G401 (cell line): ENCODE results near the gene TNFRSF1B. TPM values are rescaled to one million over a fixed set of nuclear protein-coding genes. Genes with fewer than 3 reads are reported as not detected.

ENCODE experiments used
- DNase-seq: peaks from one replicate; pipeline ENCODE4 v3.0.0-alpha.2; 2015; ENCODE audit warnings: low spot score
- in situ Hi-C: cut with HindIII; loops from 2 replicates; pipeline ENCODE4 v1.10.0; 2016; ENCODE audit warnings: low sequenced_read_pairs, mixed read lengths
- total RNA-seq: library from RNA; depleted of rRNA; stranded (reverse); fragments of >200 nt; shearing (Covaris generic); gene quantifications from 2 replicates; pipeline ENCODE4 v1.2.3, GENCODE V29; 2014

The TNFRSF1B gene
- total RNA-seq, 1 experiment from 2014 or later = not detected

- in situ Hi-C loops = no loop called here
- DNase-seq = no peak
These were observed 26.2 kb upstream of the TNFRSF1B start for GRCh38 chr1:12140515-12141162.

DNA sequence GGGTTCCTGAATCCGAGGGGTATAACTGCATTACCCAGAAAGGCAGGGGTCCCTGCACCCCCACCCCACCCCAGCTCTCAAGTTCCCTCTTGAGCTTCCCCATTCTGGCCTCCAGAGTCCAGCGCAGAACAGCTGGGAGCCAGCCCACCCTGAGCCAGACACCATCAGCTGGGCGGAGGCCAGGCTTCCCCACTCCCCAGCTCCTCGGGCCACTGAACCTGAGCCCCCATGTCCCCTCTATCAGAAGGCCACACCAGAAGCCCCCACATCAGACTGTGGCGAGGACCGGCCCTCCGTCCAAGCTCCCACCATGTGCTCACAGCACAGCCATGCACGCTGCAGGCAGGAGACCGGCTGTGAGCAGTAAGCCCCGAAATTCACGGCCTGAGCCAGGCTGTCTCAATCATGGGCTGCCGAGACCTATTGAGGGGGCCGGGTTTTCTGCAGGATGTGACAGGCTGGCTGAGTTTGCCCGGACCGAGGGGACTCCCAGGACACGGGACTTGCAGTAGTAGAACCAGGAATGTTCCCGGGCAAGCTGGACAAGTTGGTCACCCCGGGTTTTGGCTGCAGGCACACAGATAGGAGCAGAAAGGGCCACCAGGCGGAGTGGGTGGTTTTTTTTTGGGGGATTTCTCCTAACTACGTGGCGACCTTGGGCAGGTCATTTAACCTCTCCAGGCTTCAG is 25.5 kb upstream of the TNFRSF1B start:
- in situ Hi-C loops = no loop called here
- no peak for DNase-seq

DNA sequence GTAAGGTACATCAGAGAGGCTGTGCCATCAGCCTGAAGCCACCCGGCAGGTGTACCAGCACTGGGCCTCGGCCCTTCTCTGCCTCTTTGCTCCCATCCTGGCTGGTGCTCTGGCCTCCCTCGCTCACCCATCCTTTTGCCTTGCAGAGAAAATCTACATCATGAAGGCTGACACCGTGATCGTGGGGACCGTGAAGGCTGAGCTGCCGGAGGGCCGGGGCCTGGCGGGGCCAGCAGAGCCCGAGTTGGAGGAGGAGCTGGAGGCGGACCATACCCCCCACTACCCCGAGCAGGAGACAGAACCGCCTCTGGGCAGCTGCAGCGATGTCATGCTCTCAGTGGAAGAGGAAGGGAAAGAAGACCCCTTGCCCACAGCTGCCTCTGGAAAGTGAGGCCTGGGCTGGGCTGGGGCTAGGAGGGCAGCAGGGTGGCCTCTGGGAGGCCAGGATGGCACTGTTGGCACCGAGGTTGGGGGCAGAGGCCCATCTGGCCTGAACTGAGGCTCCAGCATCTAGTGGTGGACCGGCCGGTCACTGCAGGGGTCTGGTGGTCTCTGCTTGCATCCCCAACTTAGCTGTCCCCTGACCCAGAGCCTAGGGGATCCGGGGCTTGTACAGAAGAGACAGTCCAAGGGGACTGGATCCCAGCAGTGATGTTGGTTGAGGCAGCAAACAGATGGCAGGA is 24.5 kb upstream of the TNFRSF1B start:
- DNase-seq = no peak
- in situ Hi-C loops = no loop called here

DNA sequence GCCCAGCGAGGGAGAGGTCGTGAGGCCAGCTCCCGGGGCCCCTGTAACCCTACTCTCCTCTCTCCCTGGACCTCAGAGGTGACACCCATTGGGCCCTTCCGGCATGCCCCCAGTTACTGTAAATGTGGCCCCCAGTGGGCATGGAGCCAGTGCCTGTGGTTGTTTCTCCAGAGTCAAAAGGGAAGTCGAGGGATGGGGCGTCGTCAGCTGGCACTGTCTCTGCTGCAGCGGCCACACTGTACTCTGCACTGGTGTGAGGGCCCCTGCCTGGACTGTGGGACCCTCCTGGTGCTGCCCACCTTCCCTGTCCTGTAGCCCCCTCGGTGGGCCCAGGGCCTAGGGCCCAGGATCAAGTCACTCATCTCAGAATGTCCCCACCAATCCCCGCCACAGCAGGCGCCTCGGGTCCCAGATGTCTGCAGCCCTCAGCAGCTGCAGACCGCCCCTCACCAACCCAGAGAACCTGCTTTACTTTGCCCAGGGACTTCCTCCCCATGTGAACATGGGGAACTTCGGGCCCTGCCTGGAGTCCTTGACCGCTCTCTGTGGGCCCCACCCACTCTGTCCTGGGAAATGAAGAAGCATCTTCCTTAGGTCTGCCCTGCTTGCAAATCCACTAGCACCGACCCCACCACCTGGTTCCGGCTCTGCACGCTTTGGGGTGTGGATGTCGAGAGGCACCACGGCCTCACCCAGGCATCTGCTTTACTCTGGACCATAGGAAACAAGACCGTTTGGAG is 23.7 kb upstream of the TNFRSF1B start:
- in situ Hi-C loops = no loop called here
- no peak for DNase-seq

GRCh38 chr1:12143631-12144155 is 23.1 kb upstream of the TNFRSF1B start:
- in situ Hi-C loops = no loop called here
- no peak for DNase-seq

GRCh38 chr1:12144236-12144635 is 22.6 kb upstream of the TNFRSF1B start:
- DNase-seq = no peak

GRCh38 chr1:12144969-12145368 is 21.8 kb upstream of the TNFRSF1B start:
- in situ Hi-C loops = no loop called here

More at GRCh38 chr1:12144236-12144635, 22.6 kb upstream of the TNFRSF1B start:
- in situ Hi-C loops = no loop called here

GRCh38 chr1:12145616-12146342 is 21.0 kb upstream of the TNFRSF1B start:
- in situ Hi-C loops = no loop called here
- no peak for DNase-seq

More at GRCh38 chr1:12144969-12145368, 21.8 kb upstream of the TNFRSF1B start:
- DNase-seq = no peak

DNA sequence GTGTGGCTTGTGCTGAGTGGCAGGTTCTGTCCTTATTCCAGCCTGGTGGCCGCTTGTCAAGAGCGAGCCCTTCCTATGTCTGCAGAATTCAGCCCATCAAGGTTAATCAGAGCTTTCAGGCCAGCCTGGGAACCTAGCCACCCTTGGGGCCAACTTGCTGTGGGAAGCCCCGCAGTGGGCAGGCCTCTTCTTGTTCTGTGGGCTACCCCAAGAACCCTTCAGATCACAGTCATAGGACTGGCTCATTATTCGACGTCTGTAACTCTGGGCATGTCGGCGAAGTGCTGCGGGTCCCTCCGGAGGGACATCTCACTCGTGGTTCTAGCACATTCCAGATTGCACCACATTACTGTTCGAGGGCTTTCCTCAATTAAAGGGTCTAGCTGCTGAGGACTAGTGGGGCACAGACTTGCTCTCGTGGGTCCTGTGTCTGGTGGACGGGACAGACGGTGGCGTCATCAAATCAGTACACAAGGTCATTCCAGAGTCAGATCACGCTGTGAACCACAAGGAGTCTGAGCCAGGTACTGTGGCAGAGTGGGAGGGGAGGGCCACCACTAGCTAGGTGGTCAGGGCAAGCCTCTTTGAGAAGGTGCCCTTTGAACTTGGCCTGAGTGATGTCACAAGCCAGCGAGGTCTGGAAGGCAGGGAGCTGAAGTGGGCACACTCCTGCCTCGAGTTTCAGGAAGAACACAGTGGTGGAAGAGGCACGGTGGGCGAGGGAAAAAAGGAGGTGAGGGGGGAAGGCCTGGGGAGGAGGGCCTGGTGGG is 20.3 kb upstream of the TNFRSF1B start:
- in situ Hi-C loops = no loop called here
- DNase-seq = no peak

GRCh38 chr1:12147201-12147701 is 19.5 kb upstream of the TNFRSF1B start:
- no peak for DNase-seq
- in situ Hi-C loops = no loop called here

GRCh38 chr1:12148160-12148957 is 18.4 kb upstream of the TNFRSF1B start:
- in situ Hi-C loops = no loop called here

DNA sequence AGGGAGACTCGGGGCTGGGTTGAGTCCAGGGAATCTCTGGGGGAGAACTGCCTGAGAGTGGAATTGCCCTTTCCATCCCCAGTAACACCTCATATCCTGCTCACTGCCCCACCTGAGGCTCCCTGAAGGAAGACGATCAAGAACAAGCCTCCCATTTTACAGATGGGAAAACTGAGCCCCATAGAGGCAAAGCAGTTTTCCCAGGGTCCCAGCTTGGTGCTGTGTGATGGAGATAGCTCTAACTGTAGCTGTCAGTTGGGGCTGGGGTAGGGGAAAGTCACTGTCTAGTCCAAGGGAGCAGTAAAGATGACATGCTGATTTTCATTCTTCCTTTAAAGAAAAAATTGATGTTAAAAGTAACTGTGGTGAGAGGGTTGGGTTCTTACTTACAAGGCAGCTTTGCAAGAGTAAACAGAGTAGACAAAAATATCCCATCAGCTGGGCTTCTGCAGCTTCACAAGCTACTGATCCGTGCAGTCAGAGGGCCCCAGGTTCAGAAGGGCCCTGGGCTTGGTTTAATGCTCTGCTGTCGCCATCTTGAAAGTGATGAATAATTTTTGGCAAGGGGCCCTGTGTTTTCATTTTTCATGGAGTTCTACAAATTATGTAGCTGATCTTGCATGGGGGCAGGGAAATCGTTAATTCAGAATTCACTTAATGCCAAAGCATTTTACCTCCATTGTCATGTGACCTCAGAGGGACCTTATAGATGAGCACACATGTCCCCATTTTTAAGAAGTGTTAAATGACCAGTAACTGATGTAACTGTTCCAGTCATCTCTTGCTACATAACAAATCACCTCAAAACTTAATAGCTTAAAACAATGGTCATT is 17.6 kb upstream of the TNFRSF1B start:
- in situ Hi-C loops = no loop called here
- no peak for DNase-seq

More at GRCh38 chr1:12148160-12148957, 18.4 kb upstream of the TNFRSF1B start:
- no peak for DNase-seq

DNA sequence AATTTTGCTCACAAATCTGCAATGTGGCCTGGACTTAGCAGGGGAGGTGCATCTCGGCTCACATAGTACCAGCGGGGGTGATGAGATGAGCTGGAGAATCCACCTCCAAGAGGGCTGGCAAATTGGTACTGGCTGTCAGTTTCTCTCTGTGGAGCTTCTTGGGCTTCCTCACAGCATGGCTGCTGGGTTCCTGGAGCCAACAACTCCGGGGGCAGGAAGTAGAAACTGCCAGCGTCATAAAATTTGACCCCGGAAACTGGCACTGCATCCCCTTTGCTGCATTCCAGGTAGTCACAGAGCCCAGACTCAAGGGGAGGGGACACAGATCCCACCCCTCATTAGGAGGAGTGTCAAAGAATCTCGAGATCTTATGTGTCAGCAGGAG is 17.0 kb upstream of the TNFRSF1B start:
- DNase-seq = no peak
- in situ Hi-C loops = no loop called here

DNA sequence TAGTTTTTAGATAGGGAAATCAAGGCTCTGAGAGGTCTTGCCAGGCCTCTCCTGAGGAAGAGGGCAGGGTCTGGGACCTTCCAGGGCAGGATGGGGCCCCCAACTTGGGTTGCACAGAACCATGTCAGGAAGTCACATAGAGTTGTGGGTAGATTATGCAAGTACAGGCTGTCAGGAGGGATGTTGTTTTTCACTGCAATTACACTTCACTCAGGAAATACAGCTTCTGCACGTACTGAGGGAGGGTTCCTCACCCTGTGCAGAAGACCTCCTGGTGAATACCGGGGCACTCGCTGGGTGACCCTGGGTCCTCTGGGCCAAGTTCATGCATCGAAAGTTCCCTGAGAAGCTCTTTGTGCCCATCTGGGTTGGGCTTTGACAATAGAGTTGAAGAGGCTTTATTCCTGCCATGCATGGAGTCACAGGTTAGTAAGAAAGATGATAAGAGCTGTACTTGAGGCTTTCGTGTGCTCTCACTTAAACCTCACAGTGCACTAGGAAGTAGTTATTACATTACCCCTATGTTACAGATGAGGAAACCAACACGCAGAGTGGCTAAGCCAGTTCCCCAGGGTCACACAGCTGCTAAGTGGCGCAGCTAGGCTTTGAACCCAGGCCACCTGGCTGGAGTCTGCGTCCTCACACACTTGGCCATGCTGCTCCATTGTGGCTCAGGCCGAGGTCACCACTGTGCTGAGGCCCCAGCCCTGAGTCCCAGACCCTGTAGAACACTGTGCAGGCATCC is 16.2 kb upstream of the TNFRSF1B start:
- in situ Hi-C loops = no loop called here
- DNase-seq = no peak

DNA sequence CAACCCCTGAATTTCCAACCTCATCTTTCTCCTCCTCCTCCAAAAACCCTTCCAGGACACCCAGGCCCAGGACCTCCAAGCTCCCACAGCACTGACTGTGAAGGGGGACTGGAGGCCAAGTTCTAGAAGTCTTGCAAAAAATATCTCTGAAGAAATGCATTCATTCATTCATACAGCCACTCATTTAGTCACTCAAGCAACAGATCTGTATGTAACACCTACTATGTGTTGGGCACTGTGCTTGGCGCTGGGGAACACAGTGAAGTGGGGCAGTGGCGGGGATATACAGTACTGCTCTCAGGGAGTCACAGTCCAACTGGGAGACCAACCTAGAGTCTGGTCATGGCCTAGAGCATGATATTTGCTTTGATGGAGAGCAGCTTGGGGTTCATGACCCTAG is 15.3 kb upstream of the TNFRSF1B start:
- in situ Hi-C loops = no loop called here
- no peak for DNase-seq
